Measurements from ENCODE around the gene EXOSC7.

GRCh38 chr3:44939581-44940036, 36.4 kb upstream of the EXOSC7 start:
- no peak for TF ChIP-seq CTCF (IDR thresholded peaks at IDR 0.05)
- no peak for TF ChIP-seq POLR2AphosphoS5 (IDR thresholded peaks at IDR 0.05; ENCODE audit: low read depth, low read length)
